Right atrium auricular region (tissue), 2 donors: ENCODE results near the gene POLG2. TPM values are rescaled to one million over a fixed set of nuclear protein-coding genes. Genes with fewer than 3 reads are reported as not detected.

Source experiments
- DNase-seq: peaks from one replicate; pipeline ENCODE4 v3.0.0-alpha.2; 2019; ENCODE audit warnings: low spot score
- H3K27ac ChIP-seq, 2 donors: fragments of 200-600 bp; sonication (generic); 1 replicate in 1 of 2; 2 replicates in 1 of 2; pipeline ENCODE4 v1.5.1; 2016 to 2019
- H3K27me3 ChIP-seq, 2 donors: fragments of 200-600 bp; sonication (generic); one replicate each; pipeline versions ENCODE4 v1.5.1 to v1.6.0; 2017 to 2019
- H3K36me3 ChIP-seq: fragments of 200-600 bp; sonication (generic); one replicate; pipeline ENCODE4 v1.5.1; 2016
- H3K4me1 ChIP-seq, 2 donors: fragments of 200-600 bp; sonication (generic); one replicate each; pipeline versions ENCODE4 v1.5.1 to v1.6.0; 2017 to 2019
- H3K4me3 ChIP-seq, 2 donors: fragments of 200-600 bp; sonication (generic); 1 replicate in 1 of 2; 2 replicates in 1 of 2; pipeline ENCODE4 v1.5.1; 2017 to 2019; ENCODE audit warnings: mild to moderate bottlenecking in 1 of 2, moderate library complexity in 1 of 2
- H3K9me3 ChIP-seq, 2 donors: fragments of 200-600 bp; sonication (generic); one replicate each; pipeline ENCODE4 v1.5.1; 2019
- total RNA-seq, 2 donors: library from RNA; depleted of rRNA; stranded (reverse); fragments of >200 nt; gene quantifications; one replicate each; pipeline ENCODE4 v1.1.0, GENCODE V29; 2016
- TF ChIP-seq, protein P1 (sequence below), 2 donors: fragments of 200-600 bp; sonication (generic); IDR thresholded peaks; one replicate each; pipeline ENCODE4 v1.5.1; 2019; ENCODE audit warnings: antibody characterized with exemption in 2 of 2

POLG2 gene
- total RNA-seq, 2 donors from 2014 or later = 2.7 to 3.3 TPM

DNA sequence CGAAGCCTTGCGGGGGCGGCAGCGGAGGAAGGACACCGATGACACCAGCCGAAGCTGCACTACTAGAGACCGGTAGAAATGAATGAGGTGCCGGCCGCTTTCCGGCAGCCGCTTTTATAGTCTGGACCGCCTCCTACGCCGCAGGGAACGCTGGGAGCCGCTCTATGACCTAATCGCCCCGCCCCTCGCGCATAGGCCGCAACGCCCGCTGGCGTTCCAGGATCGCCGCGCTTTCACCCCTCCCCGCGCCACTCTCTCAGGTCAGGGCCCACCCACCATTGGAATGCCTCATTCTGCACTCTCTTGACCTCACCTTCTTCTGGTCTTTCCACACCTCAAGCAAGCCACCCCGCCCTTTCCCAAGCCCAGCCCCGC is 9.3 kb upstream of the POLG2 start, which contains the start of gene DDX5:
Gene DDX5, minus strand, starts transcription at position 89 of the 375 bp plus-strand sequence. CDS start 170 bp downstream, outside the sequence.
- H3K9me3 ChIP-seq = no peaks in the 10 kb centered on the region
- peak within 1 kb of the TSS; percentile 98 to 100 for H3K27ac ChIP-seq
- H3K4me3 ChIP-seq = peak within 1 kb of the TSS; percentile 93 to 100
- peaks cover 68% of the 10 kb centered on the region for H3K36me3 ChIP-seq
- DNase-seq = peak; percentile 97
- peaks cover 0 to 54% of the 10 kb centered on the region in 2 donors for H3K4me1 ChIP-seq
- H3K27me3 ChIP-seq = no peaks in the 10 kb centered on the region
- TF ChIP-seq, protein P1, sequence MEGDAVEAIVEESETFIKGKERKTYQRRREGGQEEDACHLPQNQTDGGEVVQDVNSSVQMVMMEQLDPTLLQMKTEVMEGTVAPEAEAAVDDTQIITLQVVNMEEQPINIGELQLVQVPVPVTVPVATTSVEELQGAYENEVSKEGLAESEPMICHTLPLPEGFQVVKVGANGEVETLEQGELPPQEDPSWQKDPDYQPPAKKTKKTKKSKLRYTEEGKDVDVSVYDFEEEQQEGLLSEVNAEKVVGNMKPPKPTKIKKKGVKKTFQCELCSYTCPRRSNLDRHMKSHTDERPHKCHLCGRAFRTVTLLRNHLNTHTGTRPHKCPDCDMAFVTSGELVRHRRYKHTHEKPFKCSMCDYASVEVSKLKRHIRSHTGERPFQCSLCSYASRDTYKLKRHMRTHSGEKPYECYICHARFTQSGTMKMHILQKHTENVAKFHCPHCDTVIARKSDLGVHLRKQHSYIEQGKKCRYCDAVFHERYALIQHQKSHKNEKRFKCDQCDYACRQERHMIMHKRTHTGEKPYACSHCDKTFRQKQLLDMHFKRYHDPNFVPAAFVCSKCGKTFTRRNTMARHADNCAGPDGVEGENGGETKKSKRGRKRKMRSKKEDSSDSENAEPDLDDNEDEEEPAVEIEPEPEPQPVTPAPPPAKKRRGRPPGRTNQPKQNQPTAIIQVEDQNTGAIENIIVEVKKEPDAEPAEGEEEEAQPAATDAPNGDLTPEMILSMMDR (IDR thresholded peaks at IDR 0.05) = no peak

DNA sequence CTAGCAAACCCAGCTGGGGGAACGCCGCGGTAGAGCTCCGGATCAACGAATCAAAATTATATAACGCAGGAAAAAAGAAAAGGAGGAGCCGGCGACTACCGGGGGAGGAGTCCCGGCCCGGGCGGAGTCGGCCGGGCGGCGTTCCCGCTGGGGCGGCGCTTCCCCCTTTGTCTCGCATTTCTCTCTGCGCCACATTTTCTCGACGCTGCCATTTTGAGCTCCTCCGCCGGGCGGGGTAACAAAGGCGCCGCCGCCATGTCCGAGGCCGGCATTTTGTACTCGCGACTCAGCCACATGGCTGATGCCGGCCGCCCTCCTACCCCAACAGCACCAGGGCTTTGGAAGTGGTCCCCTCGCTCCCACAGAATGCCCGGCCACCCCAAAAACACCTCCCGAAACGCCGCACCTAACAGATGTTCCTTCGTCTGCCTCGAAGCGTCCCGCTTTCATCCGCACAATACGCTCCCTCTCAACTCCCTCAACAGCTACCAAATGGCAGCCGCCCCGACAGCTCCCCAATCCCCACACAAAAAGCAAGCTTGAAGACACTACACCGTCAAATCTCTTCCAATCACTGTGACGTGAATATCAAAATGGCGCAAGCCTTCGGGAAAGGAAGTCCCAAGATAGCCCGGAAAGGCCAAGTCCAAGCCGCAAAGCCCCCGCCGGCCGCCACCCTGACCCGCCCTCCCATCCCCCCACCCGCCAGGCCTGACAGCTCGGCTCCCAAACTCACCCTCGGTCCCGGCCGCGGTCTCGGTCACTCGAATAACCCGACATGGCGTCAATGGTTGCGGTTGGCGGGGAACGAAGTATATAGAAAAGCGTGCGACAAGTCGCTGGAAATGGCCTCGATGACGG is 8.7 kb upstream of the POLG2 start:
- H3K27ac ChIP-seq = peak overlapping the region; percentile 98 to 100
- H3K9me3 ChIP-seq = no peaks in the 10 kb centered on the region
- peak overlapping the region; percentile 93 to 100 for H3K4me3 ChIP-seq
- H3K27me3 ChIP-seq = no peaks in the 10 kb centered on the region
- DNase-seq = peak; percentile 92
- H3K4me1 ChIP-seq = peaks cover 0 to 54% of the 10 kb centered on the region in 2 donors
- peaks cover 68% of the 10 kb centered on the region for H3K36me3 ChIP-seq
- TF ChIP-seq, protein P1 (IDR thresholded peaks at IDR 0.05) = peak in 1 of 2 donors; percentile 9

DNA sequence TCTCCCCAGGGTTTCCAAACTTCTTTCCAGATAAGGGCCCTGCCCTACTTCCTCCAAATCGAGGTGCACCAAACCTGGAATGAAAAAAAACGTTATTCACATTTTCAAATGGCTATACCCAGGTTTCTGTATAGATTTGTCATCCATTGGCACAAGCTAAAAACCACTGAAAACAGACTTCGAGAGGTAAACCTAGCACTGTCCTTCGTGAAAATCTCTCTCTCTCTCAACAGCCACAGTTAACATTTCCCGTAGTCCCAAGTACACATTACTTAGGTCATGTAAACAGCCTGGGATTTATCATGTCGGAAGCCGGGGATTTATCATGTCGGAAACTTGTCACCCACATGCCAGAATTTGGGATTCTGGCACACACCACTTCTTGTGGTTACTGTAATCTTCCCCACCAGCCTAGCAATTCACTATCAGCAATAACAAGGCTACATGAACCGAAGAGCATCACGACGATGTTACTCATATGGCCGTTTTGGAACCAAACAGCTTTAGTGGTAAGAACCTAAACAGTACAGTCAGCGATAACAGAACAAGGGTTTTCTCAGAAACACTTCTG is 8.0 kb upstream of the POLG2 start:
- H3K36me3 ChIP-seq = peaks cover 68% of the 10 kb centered on the region
- no peaks in the 10 kb centered on the region for H3K27me3 ChIP-seq
- H3K4me1 ChIP-seq = peaks cover 0 to 54% of the 10 kb centered on the region in 2 donors
- peak overlapping the region; percentile 93 to 100 for H3K4me3 ChIP-seq
- peak overlapping the region; percentile 98 to 100 for H3K27ac ChIP-seq
- no peaks in the 10 kb centered on the region for H3K9me3 ChIP-seq
- no peak for DNase-seq
- TF ChIP-seq, protein P1 (IDR thresholded peaks at IDR 0.05) = no peak

DNA sequence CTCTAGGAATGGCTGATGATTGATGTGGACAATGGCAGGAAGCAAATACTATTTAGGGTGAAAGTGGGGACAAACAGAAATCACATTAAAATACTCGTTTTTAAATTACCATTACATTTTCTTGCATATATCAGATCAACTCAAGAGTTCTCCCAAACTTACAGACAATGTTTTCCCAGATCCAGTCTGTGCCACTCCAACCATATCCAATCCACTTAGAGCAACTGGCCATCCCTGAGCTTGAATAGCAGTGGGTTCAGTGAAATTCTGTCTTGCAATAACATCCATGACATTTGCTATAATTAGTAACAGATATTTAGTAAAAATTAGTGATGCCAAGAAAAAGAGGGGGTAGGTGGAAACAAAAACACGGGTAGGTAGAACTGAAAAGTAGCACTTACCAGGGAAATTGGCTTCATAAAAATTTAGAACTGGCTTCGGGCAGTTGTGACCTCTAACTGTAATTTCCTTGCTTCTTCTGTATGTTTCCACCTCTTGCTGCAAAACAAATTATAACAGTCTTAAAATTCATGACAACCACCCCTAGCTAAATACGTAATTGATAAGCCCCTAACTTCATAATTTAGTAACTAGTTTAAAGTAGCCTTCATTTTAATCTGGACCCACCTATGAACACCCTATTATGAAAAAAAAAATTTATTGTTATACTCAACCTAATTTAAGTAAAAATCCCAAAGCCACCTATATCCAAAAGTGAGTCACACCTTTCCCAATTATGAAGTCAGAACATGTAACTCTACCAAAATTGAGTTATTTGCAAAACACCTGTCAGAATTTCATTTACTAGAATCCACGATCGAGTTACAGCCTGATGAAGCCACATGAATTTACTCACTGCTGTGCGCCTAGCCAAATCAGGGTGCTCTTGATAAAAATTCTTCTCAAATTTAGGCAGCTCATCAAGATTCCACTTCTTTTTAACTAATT is 7.2 kb upstream of the POLG2 start:
- H3K4me1 ChIP-seq = peaks cover 0 to 57% of the 10 kb centered on the region in 2 donors
- H3K27me3 ChIP-seq = no peaks in the 10 kb centered on the region
- TF ChIP-seq, protein P1 (IDR thresholded peaks at IDR 0.05) = no peak
- H3K27ac ChIP-seq = peak overlapping the region; percentile 98 to 100
- H3K36me3 ChIP-seq = peaks cover 68% of the 10 kb centered on the region
- H3K4me3 ChIP-seq = peak overlapping the region; percentile 93 to 100
- DNase-seq = no peak
- H3K9me3 ChIP-seq = no peaks in the 10 kb centered on the region

DNA sequence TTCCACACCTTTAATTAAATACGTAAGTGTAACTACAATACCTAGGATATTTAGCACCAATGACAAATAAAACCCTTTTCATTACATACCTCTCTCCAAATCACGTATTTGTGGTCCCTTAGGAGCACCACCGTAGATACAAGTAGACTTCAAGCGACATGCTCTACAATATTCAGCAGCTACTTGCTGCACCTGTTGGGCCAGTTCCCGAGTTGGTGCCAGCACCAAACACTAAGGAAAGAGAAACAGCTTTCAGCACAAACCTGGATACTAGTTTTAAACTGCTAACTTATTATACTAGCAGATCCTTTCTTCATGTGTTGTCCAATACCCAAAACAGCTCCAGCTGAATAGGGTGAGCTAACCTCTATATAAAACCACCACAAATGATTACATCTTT is 6.5 kb upstream of the POLG2 start:
- TF ChIP-seq, protein P1 (IDR thresholded peaks at IDR 0.05) = no peak
- Histone ChIP-seq H3K27ac (no peak overlapping the region), H3K27me3 (no peaks in the 10 kb centered on the region), H3K4me3 (no peak overlapping the region), H3K9me3 (no peaks in the 10 kb centered on the region), H3K4me1 (peaks cover 0 to 55% of the 10 kb centered on the region in 2 donors), H3K36me3 (peaks cover 73% of the 10 kb centered on the region)
- no peak for DNase-seq
